GM18502 (cell line): Measurements from ENCODE around the gene CD99.
"Not testable (repeated sequence)": the region's sequence is repeated elsewhere in the genome, so short reads cannot be mapped to it uniquely, and the experiment has no call there.

Source experiments
- ATAC-seq: cut with Tn5 transposase; IDR thresholded peaks from one replicate; pipeline ENCODE4 v1.9.1; 2021; ENCODE audit warnings: mild to moderate bottlenecking; ENCODE audit not compliant: unreplicated experiment, poor library complexity

The CD99 gene

DNA sequence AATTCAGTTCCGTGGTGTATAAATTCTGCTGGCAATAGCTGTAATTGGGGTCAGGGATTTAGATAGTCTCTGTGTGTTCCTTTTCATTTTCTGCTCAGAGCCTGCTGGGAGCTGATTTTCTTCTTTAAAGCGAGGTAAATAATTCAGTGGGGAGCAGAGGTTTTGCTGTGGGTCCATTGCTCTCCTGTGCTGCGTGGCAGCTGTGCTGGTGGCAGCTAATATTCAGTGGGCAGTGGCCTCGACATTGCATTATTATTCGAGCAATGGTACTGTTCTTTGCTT is 74.4 kb downstream of the CD99 start:
- ATAC-seq, result no peak

DNA sequence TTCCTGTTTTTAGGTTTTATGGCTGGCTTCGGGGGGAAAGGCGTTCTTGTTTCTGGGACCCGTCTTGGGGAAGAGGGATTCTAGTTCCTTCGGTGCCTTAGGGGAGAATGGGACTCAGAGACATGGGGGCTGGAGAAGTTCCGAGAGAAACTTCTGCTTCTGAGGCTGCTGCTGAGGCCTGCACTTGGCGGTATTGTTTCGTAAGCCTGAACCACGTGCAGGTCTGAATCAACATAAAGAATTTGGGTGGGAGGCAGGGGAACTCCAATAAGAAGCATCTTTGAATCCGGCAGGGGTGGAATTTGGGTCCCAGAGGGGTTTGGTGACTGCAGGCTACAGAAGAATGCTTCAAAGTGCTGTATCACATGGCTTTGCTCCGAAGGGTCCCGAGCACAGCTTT is 75.8 kb downstream of the CD99 start:
- no peak for ATAC-seq

DNA sequence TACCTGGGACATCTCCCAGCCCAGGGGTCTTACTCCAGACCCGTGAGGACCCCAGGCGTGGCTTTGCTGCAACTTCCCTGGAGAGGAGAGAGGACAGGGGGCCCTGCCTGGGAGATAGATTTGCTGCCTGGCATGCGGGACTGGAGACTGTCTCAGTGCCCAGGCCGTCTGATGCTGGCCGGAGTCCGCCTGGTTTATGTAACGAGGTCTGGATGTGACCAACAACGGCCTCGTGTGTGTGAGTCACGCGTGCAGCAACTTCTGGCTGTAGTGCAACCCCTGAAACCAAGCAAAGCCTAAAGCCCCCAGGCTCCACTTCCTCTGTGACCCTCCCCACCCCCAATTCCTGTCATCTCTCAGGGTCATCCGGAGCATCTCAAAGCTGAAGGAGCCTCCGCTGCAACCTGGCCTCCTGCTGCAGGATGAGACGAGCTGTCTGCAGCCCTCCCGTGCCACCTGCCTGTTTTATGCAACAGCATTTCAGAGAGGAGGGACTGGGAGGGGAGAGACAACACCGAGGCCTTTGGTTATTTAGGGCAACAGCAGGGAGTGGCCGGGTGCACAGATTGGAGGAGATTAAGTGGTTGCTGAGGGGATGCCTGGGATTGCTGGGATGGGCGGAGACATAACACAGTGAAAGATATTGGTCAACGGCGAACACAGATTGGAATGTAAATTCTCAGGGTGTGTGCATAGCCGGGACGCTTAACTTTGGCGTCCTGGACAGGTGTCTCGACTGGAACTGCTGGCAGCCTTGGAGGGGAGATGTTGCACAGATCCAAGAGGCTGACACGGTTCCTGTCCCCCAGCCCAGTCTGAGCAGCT is 76.7 kb downstream of the CD99 start:
- no peak for ATAC-seq

DNA sequence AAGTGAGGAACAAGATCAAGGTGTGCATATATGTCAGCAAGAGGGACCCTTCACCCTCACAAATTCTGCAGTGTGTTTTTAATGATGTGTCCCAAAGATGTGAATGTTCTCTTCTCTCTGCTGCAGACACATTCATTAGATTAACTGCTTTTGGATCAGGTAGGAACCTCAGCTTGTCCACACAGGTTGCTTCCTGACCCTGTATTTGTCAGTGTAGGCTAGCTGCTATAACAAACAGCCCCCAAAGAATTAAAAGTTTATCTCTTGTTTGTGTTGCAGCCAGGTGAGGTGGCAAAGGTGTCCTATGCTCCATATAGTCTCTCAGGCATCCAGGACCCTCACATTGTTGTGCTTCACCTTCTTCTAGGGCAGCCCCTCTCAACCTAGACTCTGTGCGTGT is 78.5 kb downstream of the CD99 start:
- ATAC-seq, result no peak

DNA sequence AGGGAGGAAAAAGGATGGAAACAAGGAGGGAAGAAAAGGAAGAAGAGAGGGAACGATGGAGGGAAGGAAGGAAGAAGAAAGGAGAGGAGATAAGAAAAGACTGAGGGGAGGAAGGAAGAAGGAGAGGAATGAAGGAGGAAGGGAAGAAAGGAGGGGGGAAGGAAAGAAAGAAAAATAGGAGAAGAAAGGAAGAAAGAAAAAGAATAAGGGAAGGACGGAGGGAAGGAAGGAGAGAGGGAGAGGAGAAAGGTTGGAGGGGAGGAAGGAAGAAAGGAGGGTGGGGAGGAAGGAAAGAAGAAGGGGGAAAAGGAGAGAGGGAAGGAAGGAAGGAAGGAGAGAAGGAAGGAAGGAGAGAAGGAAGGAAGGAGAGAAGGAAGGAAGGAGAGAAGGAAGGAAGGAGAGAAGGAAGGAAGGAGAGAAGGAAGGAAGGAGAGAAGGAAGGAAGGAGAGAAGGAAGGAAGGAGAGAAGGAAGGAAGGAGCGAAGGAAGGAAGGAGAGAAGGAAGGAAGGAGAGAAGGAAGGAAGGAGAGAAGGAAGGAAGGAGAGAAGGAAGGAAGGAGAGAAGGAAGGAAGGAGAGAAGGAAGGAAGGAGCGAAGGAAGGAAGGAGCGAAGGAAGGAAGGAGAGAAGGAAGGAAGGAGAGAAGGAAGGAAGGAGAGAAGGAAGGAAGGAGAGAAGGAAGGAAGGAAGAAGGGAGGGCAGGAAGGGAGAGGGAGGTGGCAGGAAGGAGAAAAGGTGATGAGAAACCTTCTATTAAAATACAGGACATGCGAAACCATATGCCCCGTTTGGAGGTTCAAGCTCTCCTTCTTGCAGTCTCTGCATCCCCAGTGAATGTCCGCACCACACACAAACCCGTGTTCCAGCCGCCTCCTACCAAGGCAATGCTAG is 82.3 kb downstream of the CD99 start:
- ATAC-seq, result not testable (repeated sequence)

DNA sequence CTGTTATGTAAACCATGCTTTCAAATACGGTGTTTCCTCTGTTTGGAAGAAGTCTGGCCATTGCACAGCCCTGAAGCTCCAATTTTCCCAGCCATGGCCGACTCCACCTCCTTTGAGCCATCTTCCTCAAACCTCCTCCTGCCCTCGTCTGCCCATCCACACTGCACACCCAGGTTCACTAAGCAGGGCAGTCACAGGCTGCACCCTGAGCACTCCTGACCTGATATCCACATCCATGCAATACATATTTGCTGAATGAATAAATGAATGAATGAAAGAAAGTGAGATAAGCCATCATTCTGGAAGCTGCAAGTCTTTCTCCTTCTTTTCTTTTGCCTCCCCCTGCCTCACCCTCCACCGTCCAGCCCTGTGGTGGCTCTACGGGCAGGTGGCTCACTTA is 83.0 kb downstream of the CD99 start:
- no peak for ATAC-seq

DNA sequence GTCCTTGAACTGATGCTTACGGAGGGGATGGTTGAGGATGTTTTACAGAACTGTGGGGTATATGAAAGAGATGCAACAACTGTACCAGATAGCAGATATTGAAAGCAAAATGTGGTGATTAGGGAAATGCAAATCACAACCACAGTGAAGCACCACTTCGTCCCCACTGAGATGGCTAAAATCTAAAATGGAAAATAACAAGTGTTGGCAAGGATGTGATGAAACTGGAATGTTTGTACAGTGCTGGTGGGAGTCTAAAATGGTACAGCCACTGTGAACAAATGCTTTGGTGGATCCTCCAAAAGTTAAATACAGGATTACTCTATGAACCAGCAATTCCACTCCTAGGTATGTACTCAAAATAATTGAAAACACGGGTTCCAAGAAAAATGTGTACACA is 83.7 kb downstream of the CD99 start:
- no peak for ATAC-seq

DNA sequence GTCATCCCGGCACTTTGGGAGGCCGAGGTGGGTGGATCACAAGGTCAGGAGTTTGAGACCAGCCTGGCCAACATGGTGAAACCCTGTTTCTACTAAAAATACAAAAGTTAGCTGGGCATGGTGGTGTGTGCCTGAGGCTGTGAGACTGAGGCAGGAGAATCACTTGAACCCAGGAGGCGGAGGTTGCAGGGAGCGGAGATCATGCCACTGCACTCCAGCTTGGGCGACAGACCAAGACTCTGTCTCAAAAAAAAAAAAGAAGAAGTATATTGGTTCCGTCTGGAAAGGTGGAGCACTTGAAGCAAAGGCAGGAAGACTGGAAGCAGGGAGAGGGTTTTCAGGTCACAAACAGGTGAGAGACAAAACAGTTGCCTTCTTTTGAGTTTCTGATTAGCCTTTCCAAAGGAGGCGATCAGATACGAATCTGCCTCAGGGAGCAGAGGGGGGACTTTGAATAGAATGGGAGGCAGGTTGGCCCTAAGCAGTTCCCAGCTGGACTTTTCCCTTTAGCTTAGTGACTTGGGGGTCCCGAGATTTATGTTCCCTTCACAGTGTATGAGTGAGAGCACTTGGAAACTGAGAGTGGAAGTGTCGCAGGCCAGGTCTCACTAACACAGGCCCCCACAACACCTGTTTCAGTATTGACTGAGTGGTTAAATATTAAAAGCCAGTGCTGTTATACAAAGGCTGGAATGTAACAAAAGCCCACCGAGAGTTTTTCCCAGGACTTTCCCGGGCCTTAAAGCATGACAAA is 89.6 kb downstream of the CD99 start:
- ATAC-seq, result not testable (repeated sequence)

DNA sequence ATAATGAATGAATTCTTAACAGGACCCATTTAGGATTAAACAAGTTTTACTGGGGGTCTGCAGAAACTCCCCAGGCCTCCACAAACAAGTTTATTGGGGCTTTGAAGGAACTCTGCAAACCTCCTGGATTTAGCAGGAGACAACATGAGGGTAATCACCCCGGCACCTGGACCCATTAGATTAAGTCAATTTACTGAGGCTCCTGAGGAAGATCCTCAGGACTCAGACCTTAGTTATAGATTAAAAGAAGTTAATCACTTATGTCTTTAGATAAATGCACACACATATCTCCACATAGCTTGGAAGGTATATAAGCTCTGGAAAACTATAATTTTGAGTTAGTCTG is 90.1 kb downstream of the CD99 start:
- ATAC-seq, result no peak

DNA sequence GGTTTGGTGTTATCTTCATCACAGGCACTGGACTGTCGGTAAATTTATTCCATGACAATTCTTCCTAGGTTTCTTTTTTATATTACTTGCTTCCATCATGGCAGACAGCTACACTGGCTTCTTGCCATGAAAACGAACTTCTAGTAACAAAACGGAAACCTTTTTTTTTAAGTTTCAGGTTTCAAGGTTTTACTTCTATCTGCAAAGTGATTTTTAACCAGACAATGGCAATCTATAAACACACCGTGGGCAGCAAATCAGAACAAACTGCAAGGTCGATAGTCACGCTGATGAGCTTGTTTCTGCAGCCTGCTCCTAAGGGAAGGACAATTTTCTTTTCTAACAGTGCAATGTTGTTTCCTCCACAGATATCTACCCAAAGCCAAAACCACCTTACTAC is 90.6 kb downstream of the CD99 start:
- peak; percentile 66 for ATAC-seq

DNA sequence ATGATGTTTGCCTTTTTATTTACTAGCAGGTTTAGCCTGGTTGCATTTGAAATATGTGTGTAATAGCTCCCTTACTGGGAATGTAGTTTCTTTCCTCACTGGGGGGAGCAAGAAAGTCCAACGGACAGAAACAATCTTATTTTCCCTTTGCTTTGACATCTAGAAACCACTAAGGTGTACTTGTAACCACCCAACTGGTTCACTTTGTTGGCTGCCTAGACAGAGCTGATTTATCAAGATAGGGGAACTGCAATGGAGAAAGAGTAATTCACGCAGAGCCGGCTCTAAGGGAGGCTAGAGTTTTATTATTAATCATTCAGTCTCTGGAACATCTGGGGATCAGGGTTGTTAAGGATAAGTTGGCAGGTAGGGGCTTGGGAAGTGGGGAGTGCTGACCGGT is 91.1 kb downstream of the CD99 start:
- ATAC-seq, result peak; percentile 14

DNA sequence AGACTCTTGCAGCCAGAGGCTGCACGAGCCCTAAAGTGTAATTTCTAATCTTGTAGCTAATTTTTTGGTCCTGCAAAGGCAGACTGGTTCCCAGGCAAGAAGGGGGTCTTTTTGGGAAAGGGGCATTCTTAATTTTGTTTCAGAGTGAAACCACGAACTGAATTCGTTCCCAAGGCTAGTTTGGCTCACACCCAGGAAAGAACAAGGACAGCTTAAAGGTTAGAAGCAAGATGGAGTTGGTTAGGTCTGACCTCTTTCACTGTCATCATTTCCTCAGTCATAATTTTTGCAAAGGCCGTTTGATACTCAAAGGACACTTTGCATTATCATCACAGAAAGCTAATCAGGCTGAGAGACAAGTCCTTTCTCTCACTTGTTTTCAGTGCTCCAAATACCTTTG is 91.7 kb downstream of the CD99 start:
- no peak for ATAC-seq

DNA sequence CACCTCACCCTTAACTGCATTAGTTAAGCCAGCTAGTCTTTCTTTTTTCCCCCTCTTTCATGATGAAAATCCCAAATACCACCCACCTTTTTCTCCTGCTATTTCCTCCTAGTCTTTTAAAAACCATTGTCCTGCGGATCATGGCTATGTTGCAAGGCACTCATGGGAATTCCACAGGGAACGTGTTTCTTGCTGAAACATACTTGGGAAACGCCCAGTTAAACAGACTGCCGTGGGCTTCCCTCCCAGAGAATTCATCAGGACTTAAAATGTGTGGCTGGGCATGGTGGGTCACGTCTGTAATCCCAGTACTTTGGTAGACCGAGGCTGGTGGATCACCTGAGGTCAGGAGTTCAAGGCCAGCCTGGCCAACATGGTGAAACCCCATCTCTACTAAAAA is 92.9 kb downstream of the CD99 start:
- no peak for ATAC-seq

DNA sequence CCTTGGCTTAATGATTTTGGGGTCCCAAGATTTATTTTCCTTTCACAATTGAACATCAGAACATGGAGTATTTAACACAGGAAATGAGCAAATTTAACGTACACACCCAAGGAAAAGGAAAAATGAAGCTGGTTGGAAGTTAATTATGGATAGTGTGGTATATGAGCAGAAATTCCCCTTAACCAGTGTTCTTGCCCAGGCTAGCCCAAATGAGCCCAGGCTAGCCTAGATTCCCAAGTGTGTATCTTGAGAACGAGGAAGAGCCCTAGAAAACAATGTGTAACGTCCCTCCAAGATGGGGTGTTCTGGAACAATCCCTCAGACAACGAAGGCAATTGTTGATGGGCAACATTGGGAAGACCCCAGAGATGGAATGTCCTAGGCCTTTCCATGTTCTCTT is 94.4 kb downstream of the CD99 start:
- no peak for ATAC-seq

DNA sequence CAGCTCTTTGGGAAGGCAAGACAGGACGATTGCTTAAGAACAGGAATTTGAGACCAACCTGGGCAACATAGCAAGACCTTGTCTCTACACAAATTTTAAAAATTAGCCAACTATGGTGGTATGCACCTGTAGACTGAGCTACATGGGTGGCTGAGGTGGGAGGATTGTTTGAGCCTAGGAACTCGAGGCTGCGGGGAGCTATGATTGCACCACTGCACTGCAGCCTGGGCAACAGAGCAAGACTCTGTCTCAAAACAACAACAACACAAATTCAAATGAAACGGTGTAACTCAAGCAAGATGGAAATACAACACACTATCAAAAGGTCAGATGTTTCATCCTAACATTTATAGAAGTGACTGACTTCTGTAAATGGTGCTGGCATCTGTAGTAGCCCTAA is 97.9 kb downstream of the CD99 start:
- no peak for ATAC-seq

DNA sequence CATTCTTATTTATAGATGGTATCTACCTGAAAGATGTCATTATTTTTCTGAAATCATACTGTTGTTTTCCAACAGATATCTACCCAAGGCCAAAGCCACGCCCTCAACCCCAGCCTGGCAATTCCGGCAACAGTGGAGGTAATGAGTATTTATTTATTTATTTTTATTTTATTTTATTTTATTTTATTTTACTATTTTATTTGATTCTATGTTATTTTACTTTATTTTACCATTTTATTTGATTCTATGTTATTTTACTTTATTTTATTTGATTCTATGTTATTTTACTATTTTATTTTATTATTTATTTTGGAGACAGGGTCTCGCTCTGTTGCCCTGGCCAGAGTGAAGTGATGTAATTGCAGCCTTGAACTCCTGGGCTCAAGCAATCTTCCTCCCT is 98.5 kb downstream of the CD99 start:
- ATAC-seq, result no peak
